B cell (primary cell): ENCODE data around the gene ARID3A.

Experiments
- CTCF ChIP-seq: fragments of 200-600 bp; IDR thresholded peaks from one replicate; pipeline ENCODE4 v1.8.0; 2022; ENCODE audit warnings: antibody characterized with exemption, mild to moderate bottlenecking
- EZH2 ChIP-seq: IDR thresholded peaks from 2 replicates; pipeline ENCODE4 v1.6.1; 2012; ENCODE audit warnings: borderline replicate concordance, low read depth, mild to moderate bottlenecking, moderate library complexity, low read length; ENCODE audit not compliant: insufficient read depth, poor library complexity, severe bottlenecking

- TF ChIP-seq CTCF (no peak), EZH2 (no peak)
These were observed 935 bp downstream of the ARID3A start for GRCh38 chr19:926589-927350.
